Measurements from ENCODE around the gene KIF21B.

The KIF21B gene

DNA sequence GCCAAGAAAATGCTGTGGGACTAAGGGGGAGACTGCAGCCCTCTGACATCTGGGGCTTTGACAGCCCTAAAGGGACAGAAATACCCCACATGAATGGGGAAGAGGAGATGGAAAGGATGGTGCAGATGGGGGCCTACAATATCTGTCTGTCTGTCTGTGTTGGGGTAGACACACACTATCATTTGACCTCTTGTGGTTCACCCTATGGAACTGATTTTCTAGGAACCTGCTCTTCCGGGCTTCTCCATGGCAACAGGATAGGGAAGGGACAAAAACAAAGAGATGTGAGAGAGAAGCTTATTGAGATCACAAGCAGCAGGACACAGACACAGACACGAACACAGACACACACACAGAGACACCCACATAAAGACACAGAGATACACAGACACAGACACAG lies 17.1 kb downstream of the KIF21B start:
- H3K4me1 ChIP-seq (ENCODE audit: insufficient read depth, low read length) = peaks cover 7% of the 10 kb centered on the region; the same call in 1 of the 2 replicates
- no peaks in the 10 kb centered on the region for H3K9me3 ChIP-seq (ENCODE audit: insufficient read depth, low read depth, low read length)
- H3K9ac ChIP-seq (ENCODE audit: low read depth, low read length) = no peak overlapping the region
- peaks cover 20% of the 10 kb centered on the region; the same call in 1 of the 2 replicates for H3K36me3 ChIP-seq (ENCODE audit: insufficient read depth, low read depth, low read length)
- H3K27me3 ChIP-seq (ENCODE audit: insufficient read depth, low read length) = no peaks in the 10 kb centered on the region
- no peak overlapping the region for H3K27ac ChIP-seq (ENCODE audit: low read length)
- no peak overlapping the region for H3K4me3 ChIP-seq (ENCODE audit: low read length)

DNA sequence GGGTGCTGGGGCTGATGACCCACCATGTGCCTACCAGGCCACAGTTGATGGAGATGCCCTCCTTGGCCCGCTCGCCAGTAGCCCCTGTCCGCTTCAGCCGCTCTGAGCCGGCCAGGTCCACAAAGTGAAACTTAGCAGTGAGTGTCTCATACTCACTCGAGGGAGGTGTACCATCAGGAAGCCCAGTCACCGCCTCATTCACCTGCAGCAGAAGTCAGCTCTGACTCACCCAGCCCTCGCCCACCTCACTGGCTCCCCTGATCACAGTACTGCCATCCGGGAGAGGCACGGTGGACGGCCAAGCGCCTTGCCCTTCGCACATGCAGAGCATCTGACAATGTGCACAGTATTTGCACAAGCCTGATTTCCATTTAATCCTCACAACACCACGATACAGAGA lies 18.8 kb downstream of the KIF21B start:
- no peak overlapping the region for H3K27ac ChIP-seq (ENCODE audit: low read length)
- H3K4me1 ChIP-seq (ENCODE audit: insufficient read depth, low read length) = no peaks in the 10 kb centered on the region; the same call in 1 of the 2 replicates
- H3K36me3 ChIP-seq (ENCODE audit: insufficient read depth, low read depth, low read length) = peaks cover 20% of the 10 kb centered on the region; the same call in 1 of the 2 replicates
- no peak overlapping the region for H3K9ac ChIP-seq (ENCODE audit: low read depth, low read length)
- H3K4me3 ChIP-seq (ENCODE audit: low read length) = no peak overlapping the region
- H3K27me3 ChIP-seq (ENCODE audit: insufficient read depth, low read length) = no peaks in the 10 kb centered on the region
- no peaks in the 10 kb centered on the region for H3K9me3 ChIP-seq (ENCODE audit: insufficient read depth, low read depth, low read length)

- Histone ChIP-seq H3K36me3 (ENCODE audit: insufficient read depth, low read depth, low read length) (peaks cover 20% of the 10 kb centered on the region; the same call in 1 of the 2 replicates), H3K9ac (ENCODE audit: low read depth, low read length) (no peak overlapping the region), H3K27ac (ENCODE audit: low read length) (no peak overlapping the region), H3K9me3 (ENCODE audit: insufficient read depth, low read depth, low read length) (no peaks in the 10 kb centered on the region), H3K4me1 (ENCODE audit: insufficient read depth, low read length) (no peaks in the 10 kb centered on the region), H3K4me3 (ENCODE audit: low read length) (no peak overlapping the region), H3K27me3 (ENCODE audit: insufficient read depth, low read length) (no peaks in the 10 kb centered on the region)
Measured at GRCh38 chr1:201004154-201004553, 19.4 kb downstream of the KIF21B start.

DNA sequence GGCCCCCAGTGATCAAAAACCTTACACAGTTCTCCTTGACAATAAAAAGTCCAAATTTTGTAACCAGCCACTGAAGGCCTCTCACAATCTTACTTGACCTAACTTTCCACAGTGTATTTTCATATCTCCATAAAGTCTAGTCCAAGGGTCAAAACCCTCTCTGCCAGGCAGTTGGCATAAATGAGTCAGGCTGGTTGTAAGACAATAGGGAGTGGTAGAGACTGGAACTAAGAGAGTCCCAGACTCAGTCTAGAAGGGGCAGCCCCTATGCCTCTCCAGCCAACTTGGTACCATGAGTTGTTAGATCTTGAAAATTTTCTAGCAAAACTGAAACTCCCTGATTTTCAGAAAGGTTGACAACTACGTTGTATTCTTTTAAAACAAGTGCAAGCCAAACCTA lies 21.0 kb downstream of the KIF21B start:
- Histone ChIP-seq H3K4me3 (ENCODE audit: low read length) (no peak overlapping the region), H3K4me1 (ENCODE audit: insufficient read depth, low read length) (no peaks in the 10 kb centered on the region), H3K27ac (ENCODE audit: low read length) (no peak overlapping the region), H3K36me3 (ENCODE audit: insufficient read depth, low read depth, low read length) (peaks cover 26% of the 10 kb centered on the region), H3K27me3 (ENCODE audit: insufficient read depth, low read length) (no peaks in the 10 kb centered on the region), H3K9ac (ENCODE audit: low read depth, low read length) (no peak overlapping the region), H3K9me3 (ENCODE audit: insufficient read depth, low read depth, low read length) (no peaks in the 10 kb centered on the region)

GRCh38 chr1:201001962-201002361 lies 21.6 kb downstream of the KIF21B start:
- no peaks in the 10 kb centered on the region for H3K9me3 ChIP-seq (ENCODE audit: insufficient read depth, low read depth, low read length)
- H3K27me3 ChIP-seq (ENCODE audit: insufficient read depth, low read length) = no peaks in the 10 kb centered on the region
- no peak overlapping the region for H3K9ac ChIP-seq (ENCODE audit: low read depth, low read length)
- H3K4me1 ChIP-seq (ENCODE audit: insufficient read depth, low read length) = no peaks in the 10 kb centered on the region
- peaks cover 26% of the 10 kb centered on the region for H3K36me3 ChIP-seq (ENCODE audit: insufficient read depth, low read depth, low read length)
- no peak overlapping the region for H3K27ac ChIP-seq (ENCODE audit: low read length)
- no peak overlapping the region for H3K4me3 ChIP-seq (ENCODE audit: low read length)

DNA sequence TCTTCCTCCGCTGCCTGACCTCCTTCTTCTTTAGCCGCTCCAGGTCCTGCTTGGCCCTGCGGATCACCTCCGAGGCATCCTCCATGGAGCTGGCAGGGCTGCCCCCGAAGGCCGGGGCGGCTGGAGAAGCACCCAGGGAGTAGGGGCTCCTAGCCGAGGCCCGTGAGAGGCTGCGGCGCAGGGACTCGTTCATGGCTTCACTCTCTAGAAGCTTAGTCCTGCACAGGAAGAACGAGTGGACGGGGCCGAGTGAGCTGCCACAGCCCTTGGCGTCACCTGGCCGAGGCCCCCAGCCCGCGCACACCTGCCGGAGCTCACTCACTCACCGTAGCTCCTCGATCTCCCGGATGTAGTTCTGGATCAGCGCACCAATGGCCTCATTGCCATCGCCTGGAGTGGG lies 23.1 kb downstream of the KIF21B start:
- Histone ChIP-seq H3K9ac (ENCODE audit: low read depth, low read length) (no peak overlapping the region), H3K4me1 (ENCODE audit: insufficient read depth, low read length) (no peaks in the 10 kb centered on the region), H3K9me3 (ENCODE audit: insufficient read depth, low read depth, low read length) (no peaks in the 10 kb centered on the region), H3K27me3 (ENCODE audit: insufficient read depth, low read length) (no peaks in the 10 kb centered on the region), H3K36me3 (ENCODE audit: insufficient read depth, low read depth, low read length) (peaks cover 34% of the 10 kb centered on the region), H3K4me3 (ENCODE audit: low read length) (no peak overlapping the region), H3K27ac (ENCODE audit: low read length) (no peak overlapping the region)

DNA sequence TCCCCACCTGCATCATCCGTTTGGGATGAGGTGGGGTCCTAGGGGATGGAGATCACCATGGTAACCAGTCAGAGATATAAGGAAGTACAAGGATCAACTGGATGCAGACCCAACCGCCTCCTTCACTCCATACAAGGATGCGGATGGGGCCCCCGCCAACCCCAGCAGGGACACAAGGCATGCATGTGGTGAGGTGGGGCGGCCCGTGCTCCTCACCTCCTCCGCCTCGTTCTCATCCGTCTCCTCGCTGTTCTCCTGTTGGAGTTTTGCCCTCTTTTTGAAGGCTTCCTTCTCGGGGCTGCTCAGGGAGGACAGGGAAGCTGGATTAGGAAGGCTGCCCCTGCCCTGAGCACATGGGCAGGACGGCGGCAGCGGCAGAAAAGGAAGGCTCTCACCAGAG lies 23.8 kb downstream of the KIF21B start:
- no peaks in the 10 kb centered on the region for H3K27me3 ChIP-seq (ENCODE audit: insufficient read depth, low read length)
- H3K9ac ChIP-seq (ENCODE audit: low read depth, low read length) = no peak overlapping the region
- H3K4me3 ChIP-seq (ENCODE audit: low read length) = no peak overlapping the region
- H3K27ac ChIP-seq (ENCODE audit: low read length) = no peak overlapping the region
- no peaks in the 10 kb centered on the region for H3K9me3 ChIP-seq (ENCODE audit: insufficient read depth, low read depth, low read length)
- H3K36me3 ChIP-seq (ENCODE audit: insufficient read depth, low read depth, low read length) = peaks cover 32% of the 10 kb centered on the region
- no peaks in the 10 kb centered on the region for H3K4me1 ChIP-seq (ENCODE audit: insufficient read depth, low read length)

DNA sequence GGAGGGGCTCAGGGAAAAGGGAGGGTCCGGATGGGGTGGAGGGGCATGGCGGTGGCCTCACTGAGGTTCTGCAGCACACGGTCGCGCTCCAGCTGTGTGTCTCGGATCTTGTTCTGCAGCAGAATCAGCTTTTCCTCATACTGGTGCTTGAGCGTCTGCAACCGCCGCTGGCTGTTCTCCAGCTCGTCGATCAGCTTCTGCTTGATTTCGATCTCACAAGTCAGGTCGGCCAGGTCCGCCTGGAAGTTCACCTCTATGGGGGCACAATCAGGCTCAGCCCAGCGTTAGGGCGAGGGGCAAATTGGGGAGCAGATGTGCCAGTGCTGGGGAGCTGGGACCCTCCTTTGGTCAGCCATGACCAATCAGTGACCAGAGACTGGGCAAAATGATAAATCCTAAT lies 25.2 kb downstream of the KIF21B start:
- no peak overlapping the region for H3K4me3 ChIP-seq (ENCODE audit: low read length)
- H3K36me3 ChIP-seq (ENCODE audit: insufficient read depth, low read depth, low read length) = peaks cover 32% of the 10 kb centered on the region
- no peak overlapping the region for H3K9ac ChIP-seq (ENCODE audit: low read depth, low read length)
- no peaks in the 10 kb centered on the region for H3K9me3 ChIP-seq (ENCODE audit: insufficient read depth, low read depth, low read length)
- H3K27me3 ChIP-seq (ENCODE audit: insufficient read depth, low read length) = no peaks in the 10 kb centered on the region
- H3K27ac ChIP-seq (ENCODE audit: low read length) = no peak overlapping the region
- no peaks in the 10 kb centered on the region for H3K4me1 ChIP-seq (ENCODE audit: insufficient read depth, low read length)

GRCh38 chr1:200992382-200993048 lies 31.0 kb downstream of the KIF21B start:
- Histone ChIP-seq H3K4me3 (ENCODE audit: low read length) (no peak overlapping the region), H3K9ac (ENCODE audit: low read depth, low read length) (no peak overlapping the region), H3K4me1 (ENCODE audit: insufficient read depth, low read length) (no peaks in the 10 kb centered on the region), H3K36me3 (ENCODE audit: insufficient read depth, low read depth, low read length) (peaks cover 61% of the 10 kb centered on the region; the same call in 1 of the 2 replicates), H3K27ac (ENCODE audit: low read length) (no peak overlapping the region), H3K27me3 (ENCODE audit: insufficient read depth, low read length) (no peaks in the 10 kb centered on the region), H3K9me3 (ENCODE audit: insufficient read depth, low read depth, low read length) (no peaks in the 10 kb centered on the region)

DNA sequence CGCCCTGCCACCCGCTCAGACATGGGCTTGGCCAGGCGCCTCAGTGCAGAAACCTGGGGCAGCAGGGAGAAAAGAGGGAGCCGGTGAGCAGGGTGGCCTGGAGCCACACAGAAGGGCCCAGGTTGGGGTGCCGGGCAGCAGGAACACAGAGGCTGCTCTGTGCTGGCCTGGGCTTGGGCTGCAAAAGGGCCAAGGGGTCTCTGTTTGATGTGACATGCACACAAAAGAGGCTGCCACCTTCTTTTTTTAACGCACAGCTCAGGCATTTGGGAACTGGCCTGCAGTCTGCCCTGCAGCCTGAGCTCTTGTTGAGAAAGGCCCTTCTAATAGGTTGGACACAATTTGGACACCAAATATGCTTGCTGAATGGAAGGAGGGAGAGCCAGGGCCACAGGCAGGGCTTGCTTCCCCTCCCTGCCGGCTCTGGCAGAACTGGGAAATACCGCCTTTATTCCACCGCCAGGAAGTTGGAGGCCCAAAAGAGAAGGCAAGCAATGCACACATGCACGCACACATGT lies 32.4 kb downstream of the KIF21B start:
- no peak overlapping the region for H3K9ac ChIP-seq (ENCODE audit: low read depth, low read length)
- H3K4me3 ChIP-seq (ENCODE audit: low read length) = no peak overlapping the region
- no peaks in the 10 kb centered on the region for H3K9me3 ChIP-seq (ENCODE audit: insufficient read depth, low read depth, low read length)
- peaks cover 72% of the 10 kb centered on the region for H3K36me3 ChIP-seq (ENCODE audit: insufficient read depth, low read depth, low read length)
- no peak overlapping the region for H3K27ac ChIP-seq (ENCODE audit: low read length)
- H3K4me1 ChIP-seq (ENCODE audit: insufficient read depth, low read length) = no peaks in the 10 kb centered on the region
- no peaks in the 10 kb centered on the region for H3K27me3 ChIP-seq (ENCODE audit: insufficient read depth, low read length)

DNA sequence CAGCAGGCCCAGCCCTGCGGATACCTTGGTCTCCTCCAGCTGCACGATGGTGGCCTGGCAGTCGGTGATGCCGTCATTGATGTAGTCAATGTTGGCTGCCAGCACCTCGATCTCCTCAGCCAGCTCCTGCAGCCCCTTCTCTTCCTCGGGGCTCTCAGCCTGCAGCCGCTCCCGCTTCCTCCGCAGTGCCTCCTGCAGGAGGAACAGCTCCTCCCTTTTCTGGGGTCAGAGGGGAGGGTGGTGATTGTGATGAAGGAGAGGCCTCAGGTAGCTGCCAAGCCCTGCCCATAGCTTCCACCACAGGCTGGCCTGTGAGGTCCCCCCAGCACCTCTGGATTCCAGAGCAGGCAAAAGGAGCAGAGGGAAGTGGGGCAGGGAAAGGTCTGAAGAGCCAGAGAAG lies 33.4 kb downstream of the KIF21B start:
- Histone ChIP-seq H3K27me3 (ENCODE audit: insufficient read depth, low read length) (no peaks in the 10 kb centered on the region), H3K4me3 (ENCODE audit: low read length) (no peak overlapping the region), H3K9ac (ENCODE audit: low read depth, low read length) (no peak overlapping the region), H3K4me1 (ENCODE audit: insufficient read depth, low read length) (no peaks in the 10 kb centered on the region), H3K9me3 (ENCODE audit: insufficient read depth, low read depth, low read length) (no peaks in the 10 kb centered on the region), H3K36me3 (ENCODE audit: insufficient read depth, low read depth, low read length) (peaks cover 66% of the 10 kb centered on the region), H3K27ac (ENCODE audit: low read length) (no peak overlapping the region)

DNA sequence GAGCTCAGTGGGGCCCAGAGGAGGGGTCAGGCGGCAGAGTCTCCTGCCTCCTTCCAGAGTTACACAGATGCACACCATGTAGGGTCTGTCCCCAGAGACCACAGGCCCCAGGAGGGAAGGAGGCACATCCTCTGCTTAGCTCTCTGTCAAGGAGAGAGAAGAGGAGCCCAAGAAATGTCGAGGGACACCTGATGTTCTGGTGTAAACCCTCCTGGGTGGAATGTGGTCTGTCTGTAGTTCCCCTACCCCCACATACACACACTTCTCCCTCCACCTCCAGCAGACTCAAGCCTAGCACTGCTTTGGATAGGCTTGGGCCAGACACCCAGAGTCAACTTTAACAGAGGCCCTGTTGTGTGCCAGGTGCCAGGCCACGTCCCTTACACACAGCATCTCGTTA lies 34.2 kb downstream of the KIF21B start:
- Histone ChIP-seq H3K4me3 (ENCODE audit: low read length) (no peak overlapping the region), H3K9me3 (ENCODE audit: insufficient read depth, low read depth, low read length) (no peaks in the 10 kb centered on the region), H3K27ac (ENCODE audit: low read length) (no peak overlapping the region), H3K4me1 (ENCODE audit: insufficient read depth, low read length) (no peaks in the 10 kb centered on the region), H3K27me3 (ENCODE audit: insufficient read depth, low read length) (no peaks in the 10 kb centered on the region), H3K36me3 (ENCODE audit: insufficient read depth, low read depth, low read length) (peaks cover 62% of the 10 kb centered on the region), H3K9ac (ENCODE audit: low read depth, low read length) (no peak overlapping the region)

Data from iPS-20b (cell line).